NCI-H146 treated with DMSO at 0.1 percent for 48 hours (cell line): ENCODE results near the gene RAG1.

Experiments
- DNase-seq: peaks from one replicate; lab custom pipeline; 2025; ENCODE audit not compliant: unreplicated experiment; lab: John Stamatoyannopoulos, UW

Gene RAG1

DNA sequence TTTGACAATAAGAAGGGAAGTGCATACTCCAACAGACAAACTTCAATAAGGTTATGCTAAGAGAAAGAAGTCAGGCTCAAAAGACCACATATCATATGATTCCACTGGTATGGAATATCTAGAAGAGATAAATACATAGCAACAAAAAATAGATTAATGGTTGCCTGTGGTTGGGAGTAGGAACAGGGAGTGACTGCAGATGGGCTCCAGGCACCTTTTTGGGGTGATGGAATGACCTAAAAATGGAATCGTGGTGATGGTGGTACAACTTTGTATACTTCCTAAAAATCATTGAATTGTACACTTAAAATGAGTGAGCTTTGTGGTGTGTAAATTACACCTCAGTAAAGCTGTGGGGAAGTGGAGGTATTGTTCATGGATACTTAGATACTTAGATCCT is 59.2 kb downstream of the RAG1 start:
- no peak for DNase-seq

- DNase-seq, result no peak
Observed at GRCh38 chr11:36627471-36627870, 59.7 kb downstream of the RAG1 start.

GRCh38 chr11:36628141-36628540 is 60.3 kb downstream of the RAG1 start:
- DNase-seq, result no peak

GRCh38 chr11:36628765-36629244 is 61.0 kb downstream of the RAG1 start:
- DNase-seq, result no peak
